Vagina (tissue), 2 donors: Measurements from ENCODE around the gene ROR2. TPM values are rescaled to one million over a fixed set of nuclear protein-coding genes. Genes with fewer than 3 reads are reported as not detected.

Source experiments
- DNase-seq, 2 donors: peaks; one replicate each; pipeline ENCODE4 v3.0.0-alpha.2; 2017; ENCODE audit errors: extremely low spot score in 2 of 2
- H3K27ac ChIP-seq: fragments of 200-600 bp; sonication (generic); one replicate; pipeline ENCODE4 v1.5.1; 2019
- H3K27me3 ChIP-seq: fragments of 200-600 bp; sonication (generic); one replicate; pipeline ENCODE4 v1.5.1; 2019
- H3K36me3 ChIP-seq, 2 donors: fragments of 200-600 bp; sonication (generic); one replicate each; pipeline ENCODE4 v1.5.1; 2017 to 2019
- H3K4me1 ChIP-seq: fragments of 200-600 bp; sonication (generic); one replicate; pipeline ENCODE4 v1.5.1; 2019
- H3K4me3 ChIP-seq, 2 donors: fragments of 200-600 bp; sonication (generic); 1 replicate in 1 of 2; 2 replicates in 1 of 2; pipeline ENCODE4 v1.5.1; 2016 to 2019
- H3K9me3 ChIP-seq: fragments of 200-600 bp; sonication (generic); one replicate; pipeline ENCODE4 v1.5.1; 2019
- POLR2A ChIP-seq, 2 donors: fragments of 450-650 bp; IDR thresholded peaks; one replicate each; pipeline ENCODE4 v1.6.1; 2017; ENCODE audit warnings: antibody characterized with exemption in 2 of 2, mild to moderate bottlenecking in 2 of 2, moderate library complexity in 2 of 2
- POLR2AphosphoS5 ChIP-seq, 2 donors: sonication (generic); formaldehyde crosslinking; IDR thresholded peaks; one replicate each; pipeline ENCODE4 v1.9.0; 2017; ENCODE audit warnings: antibody characterized with exemption in 2 of 2, mild to moderate bottlenecking in 2 of 2, low read depth in 1 of 2; ENCODE audit not compliant: insufficient read depth in 1 of 2
- intact Hi-C: fragments of 100-400 bp; cut with DNase I; formaldehyde crosslinking; loops from one replicate; pipeline ENCODE4 v1.15.1; 2023
- total RNA-seq: library from RNA; depleted of rRNA; stranded (reverse); fragments of >200 nt; gene quantifications from one replicate; pipeline ENCODE4 v1.2.3, GENCODE V29; 2016
- TF ChIP-seq, protein P1 (sequence below), 3 experiments: fragments of 450-650 bp in 2 of 3; fragments of 200-600 bp in 1 of 3; sonication (generic) in 1 of 3; IDR thresholded peaks; one replicate each; pipeline ENCODE4 v1.5.1; 2017 to 2019; ENCODE audit warnings: antibody characterized with exemption in 3 of 3, mild to moderate bottlenecking in 2 of 3, moderate library complexity in 2 of 3

ROR2 gene
- total RNA-seq, 1 donor from 2014 or later, result 22.3 TPM

DNA sequence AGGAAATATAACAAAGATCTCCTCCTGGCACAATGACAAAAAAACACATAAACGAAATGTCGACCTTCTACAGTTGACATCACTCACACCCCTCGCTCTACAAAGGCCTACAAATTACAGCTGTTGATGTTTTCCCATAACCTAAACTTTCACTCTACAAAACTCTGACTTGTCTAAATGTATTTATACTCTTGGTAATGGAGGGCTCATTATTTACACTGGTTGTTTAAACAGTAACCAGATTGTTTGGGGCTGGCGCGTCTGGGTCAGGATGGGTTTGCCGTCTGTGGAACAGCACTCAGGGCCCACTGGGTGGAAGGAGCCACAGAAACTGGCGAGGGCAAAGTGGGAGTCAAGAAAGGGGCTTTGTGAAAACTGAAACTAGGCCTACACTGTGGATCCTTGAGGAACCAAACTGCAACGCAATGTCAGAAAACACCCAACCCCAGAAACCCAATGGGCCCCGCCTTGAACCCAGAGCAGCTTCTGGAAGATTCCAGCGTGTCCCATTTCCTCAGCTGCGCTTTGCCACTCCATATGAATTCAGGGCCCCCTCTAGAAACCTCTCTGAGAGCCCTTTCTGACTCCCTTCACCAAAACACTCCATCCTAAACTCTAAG is 136.7 kb downstream of the ROR2 start:
- H3K36me3 ChIP-seq, result no peaks in the 10 kb centered on the region
- no peaks in the 10 kb centered on the region for H3K9me3 ChIP-seq
- TF ChIP-seq POLR2AphosphoS5 (IDR thresholded peaks at IDR 0.05; ENCODE audit: insufficient read depth in 1 of 2, low read depth in 1 of 2), result no peak
- no peak for TF ChIP-seq POLR2A (IDR thresholded peaks at IDR 0.05)
- TF ChIP-seq, protein P1, sequence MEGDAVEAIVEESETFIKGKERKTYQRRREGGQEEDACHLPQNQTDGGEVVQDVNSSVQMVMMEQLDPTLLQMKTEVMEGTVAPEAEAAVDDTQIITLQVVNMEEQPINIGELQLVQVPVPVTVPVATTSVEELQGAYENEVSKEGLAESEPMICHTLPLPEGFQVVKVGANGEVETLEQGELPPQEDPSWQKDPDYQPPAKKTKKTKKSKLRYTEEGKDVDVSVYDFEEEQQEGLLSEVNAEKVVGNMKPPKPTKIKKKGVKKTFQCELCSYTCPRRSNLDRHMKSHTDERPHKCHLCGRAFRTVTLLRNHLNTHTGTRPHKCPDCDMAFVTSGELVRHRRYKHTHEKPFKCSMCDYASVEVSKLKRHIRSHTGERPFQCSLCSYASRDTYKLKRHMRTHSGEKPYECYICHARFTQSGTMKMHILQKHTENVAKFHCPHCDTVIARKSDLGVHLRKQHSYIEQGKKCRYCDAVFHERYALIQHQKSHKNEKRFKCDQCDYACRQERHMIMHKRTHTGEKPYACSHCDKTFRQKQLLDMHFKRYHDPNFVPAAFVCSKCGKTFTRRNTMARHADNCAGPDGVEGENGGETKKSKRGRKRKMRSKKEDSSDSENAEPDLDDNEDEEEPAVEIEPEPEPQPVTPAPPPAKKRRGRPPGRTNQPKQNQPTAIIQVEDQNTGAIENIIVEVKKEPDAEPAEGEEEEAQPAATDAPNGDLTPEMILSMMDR (IDR thresholded peaks at IDR 0.05), result no peak
- intact Hi-C loops, result no loop called here
- H3K27me3 ChIP-seq, result no peaks in the 10 kb centered on the region
- no peak overlapping the region for H3K4me3 ChIP-seq
- peaks cover 23% of the 10 kb centered on the region for H3K4me1 ChIP-seq
- H3K27ac ChIP-seq, result no peak overlapping the region
- peak in 1 of 2 donors; percentile 79 for DNase-seq

DNA sequence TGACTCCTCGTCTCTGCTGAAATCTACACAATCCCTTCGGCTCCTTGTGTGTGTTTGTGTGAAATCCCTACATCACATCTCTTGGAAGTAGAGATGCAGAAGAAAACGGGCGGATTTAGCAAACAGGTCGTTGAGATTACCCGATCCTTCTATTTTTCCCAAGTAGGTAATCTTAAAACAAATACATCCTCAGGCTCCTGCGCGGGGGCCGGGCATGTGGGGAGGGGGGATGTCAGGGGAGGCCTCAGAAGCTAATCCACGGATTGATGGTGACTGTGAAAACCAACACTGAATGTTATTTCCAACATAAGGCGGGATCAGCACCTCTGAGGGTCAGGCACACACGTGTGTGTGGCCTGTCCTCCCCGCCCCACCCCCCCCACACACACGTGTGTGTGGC is 137.8 kb downstream of the ROR2 start:
- H3K9me3 ChIP-seq, result no peaks in the 10 kb centered on the region
- H3K27ac ChIP-seq, result no peak overlapping the region
- no peak for TF ChIP-seq POLR2A (IDR thresholded peaks at IDR 0.05)
- TF ChIP-seq, protein P1 (IDR thresholded peaks at IDR 0.05), result no peak
- no peak for TF ChIP-seq POLR2AphosphoS5 (IDR thresholded peaks at IDR 0.05; ENCODE audit: insufficient read depth in 1 of 2, low read depth in 1 of 2)
- intact Hi-C loops, result no loop called here
- DNase-seq, result peak in 1 of 2 donors; percentile 81
- no peak overlapping the region for H3K4me3 ChIP-seq
- H3K4me1 ChIP-seq, result peaks cover 18% of the 10 kb centered on the region
- no peaks in the 10 kb centered on the region for H3K36me3 ChIP-seq
- H3K27me3 ChIP-seq, result no peaks in the 10 kb centered on the region

DNA sequence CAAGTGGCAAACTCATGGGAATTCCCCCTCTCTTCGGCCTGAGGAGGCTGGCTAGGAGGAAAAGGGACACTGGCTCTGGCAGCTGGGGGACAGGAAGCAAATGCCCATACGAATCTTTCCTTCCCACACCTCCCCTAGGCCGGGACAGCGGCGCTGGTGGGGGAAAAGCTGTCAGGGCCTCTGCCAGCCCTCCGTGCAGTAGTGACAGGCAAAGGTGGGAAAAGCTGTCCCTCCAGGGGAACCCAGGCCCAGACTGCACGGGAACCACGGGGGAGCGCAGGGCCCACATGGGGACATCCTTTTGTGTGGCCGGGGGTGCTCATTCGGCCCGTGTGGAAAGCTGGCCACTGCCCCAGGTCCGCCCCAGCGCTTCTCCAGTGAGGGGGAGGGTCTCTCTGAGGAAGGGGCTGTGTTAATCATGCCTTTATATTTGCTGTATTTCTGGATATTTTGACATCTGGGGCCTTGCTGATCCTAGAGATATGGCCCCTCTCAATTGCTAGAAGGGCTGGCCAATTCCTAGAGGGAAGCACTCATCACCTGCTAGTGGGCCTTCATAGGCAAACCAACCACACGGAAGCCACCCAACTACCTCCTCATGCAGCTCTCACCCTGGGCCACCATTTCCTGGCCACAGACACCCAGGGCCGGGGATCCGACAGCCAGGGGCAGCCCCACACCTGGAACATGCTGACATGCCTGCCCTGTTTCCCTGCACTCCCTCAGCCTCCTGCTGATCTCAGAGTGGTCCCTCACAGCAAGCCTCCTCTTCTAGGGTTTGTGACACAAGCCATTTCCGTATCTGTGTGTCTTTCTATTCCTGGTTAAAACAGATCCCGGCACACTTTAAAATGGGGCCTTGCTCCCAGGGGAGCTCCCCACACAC is 138.8 kb downstream of the ROR2 start:
- Histone ChIP-seq H3K27me3 (no peaks in the 10 kb centered on the region), H3K36me3 (no peaks in the 10 kb centered on the region), H3K27ac (no peak overlapping the region), H3K4me3 (no peak overlapping the region), H3K9me3 (no peaks in the 10 kb centered on the region), H3K4me1 (peaks cover 15% of the 10 kb centered on the region)
- DNase-seq, result peak in 1 of 2 donors; percentile 90
- TF ChIP-seq POLR2AphosphoS5 (IDR thresholded peaks at IDR 0.05; ENCODE audit: insufficient read depth in 1 of 2, low read depth in 1 of 2) (no peak), POLR2A (IDR thresholded peaks at IDR 0.05) (no peak)
- TF ChIP-seq, protein P1 (IDR thresholded peaks at IDR 0.05), result no peak
- intact Hi-C loops, result no loop called here

DNA sequence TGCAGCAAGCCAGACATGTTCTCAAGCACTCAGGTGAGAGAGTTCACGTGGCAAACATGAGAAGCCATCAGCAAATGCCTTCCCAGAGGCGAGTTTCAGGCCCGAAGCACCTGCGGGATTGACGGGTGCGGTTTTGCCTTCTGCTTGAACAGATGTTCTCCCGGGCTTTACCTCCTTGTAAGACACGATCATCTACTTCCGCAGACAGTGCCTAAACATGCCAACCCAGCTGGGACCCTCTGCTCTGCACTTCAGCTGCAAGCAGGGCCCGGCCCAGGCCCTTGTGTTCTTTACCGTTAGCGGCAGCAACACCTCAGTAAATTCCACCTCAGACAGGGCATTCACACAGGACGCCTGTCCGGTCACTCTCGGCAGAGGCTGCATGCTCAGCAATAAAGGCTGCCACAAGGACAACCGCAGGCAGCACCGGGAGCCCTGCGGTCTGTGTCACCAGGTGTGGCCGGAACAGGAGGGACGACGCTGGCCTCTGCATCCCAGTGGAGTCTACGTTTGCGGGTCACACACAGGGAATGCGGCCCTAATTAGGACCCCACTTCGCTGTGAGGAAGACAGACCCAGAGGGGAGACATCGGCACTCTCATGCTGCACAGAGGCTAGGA is 139.6 kb downstream of the ROR2 start:
- H3K9me3 ChIP-seq, result no peaks in the 10 kb centered on the region
- intact Hi-C loops, result no loop called here
- H3K36me3 ChIP-seq, result no peaks in the 10 kb centered on the region
- TF ChIP-seq, protein P1 (IDR thresholded peaks at IDR 0.05), result no peak
- no peak for TF ChIP-seq POLR2A (IDR thresholded peaks at IDR 0.05)
- no peak for TF ChIP-seq POLR2AphosphoS5 (IDR thresholded peaks at IDR 0.05; ENCODE audit: insufficient read depth in 1 of 2, low read depth in 1 of 2)
- no peak overlapping the region for H3K27ac ChIP-seq
- no peak overlapping the region for H3K4me3 ChIP-seq
- DNase-seq, result peak in 1 of 2 donors; percentile 82
- no peaks in the 10 kb centered on the region for H3K27me3 ChIP-seq
- H3K4me1 ChIP-seq, result peaks cover 15% of the 10 kb centered on the region
